Neuron (in vitro differentiated cells): ENCODE results near the gene KMT2B.
"Not testable (repeated sequence)": the region's sequence is repeated elsewhere in the genome, so short reads cannot be mapped to it uniquely, and the experiment has no call there.

Source experiments
- H2AFZ ChIP-seq: one replicate; pipeline ENCODE4 v1.6.1; 2013; ENCODE audit warnings: low read depth, mild to moderate bottlenecking, inconsistent platforms, low read length, moderate library complexity
- H3K27me3 ChIP-seq: one replicate; pipeline ENCODE4 v1.6.1; 2013; ENCODE audit warnings: low read length; ENCODE audit not compliant: insufficient read depth
- H3K36me3 ChIP-seq: one replicate; pipeline ENCODE4 v1.6.1; 2013; ENCODE audit warnings: low read length; ENCODE audit not compliant: insufficient read depth
- H3K4me1 ChIP-seq: one replicate; pipeline ENCODE4 v1.6.1; 2013; ENCODE audit warnings: low read length; ENCODE audit not compliant: insufficient read depth
- H3K4me3 ChIP-seq: 2 replicates; pipeline ENCODE4 v1.5.1; 2013; ENCODE audit warnings: mild to moderate bottlenecking, low read length, moderate library complexity
- H3K9me3 ChIP-seq: one replicate; pipeline ENCODE4 v1.6.1; 2013; ENCODE audit warnings: low read length

Gene KMT2B

DNA sequence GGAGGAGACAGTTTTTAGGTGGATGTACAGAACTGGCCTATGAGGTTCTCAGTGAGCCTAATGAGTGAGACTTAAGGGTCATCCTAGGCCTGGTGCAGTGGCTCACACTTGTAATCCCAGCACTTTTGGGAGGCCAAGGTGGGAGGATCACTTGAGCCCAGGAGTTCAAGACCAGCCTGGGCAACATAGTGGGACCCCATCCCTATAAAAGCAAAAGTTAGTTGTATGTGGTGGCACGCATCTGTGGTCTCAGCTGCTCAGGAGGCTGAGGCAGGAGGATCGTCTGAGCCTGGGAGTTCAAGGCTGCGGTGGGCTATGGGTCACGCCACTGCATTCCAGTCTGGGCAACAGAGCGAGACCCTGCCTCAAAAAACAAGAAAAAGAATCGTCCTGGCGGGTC, 6.3 kb downstream of the KMT2B start:
- not testable (repeated sequence) for H3K27me3 ChIP-seq, H3K4me3 ChIP-seq, H2AFZ ChIP-seq, H3K9me3 ChIP-seq, H3K4me1 ChIP-seq
- H3K36me3 ChIP-seq, result peaks cover 79% of the 10 kb centered on the region

GRCh38 chr19:35724560-35724959, 6.8 kb downstream of the KMT2B start:
- H3K9me3 ChIP-seq, result no peaks in the 10 kb centered on the region
- H3K4me1 ChIP-seq, result no peaks in the 10 kb centered on the region
- no peaks in the 10 kb centered on the region for H3K27me3 ChIP-seq
- no peak overlapping the region for H3K4me3 ChIP-seq
- no peak overlapping the region for H2AFZ ChIP-seq
- peaks cover 83% of the 10 kb centered on the region for H3K36me3 ChIP-seq

GRCh38 chr19:35725216-35725861, 7.5 kb downstream of the KMT2B start:
- no peaks in the 10 kb centered on the region for H3K9me3 ChIP-seq
- no peak overlapping the region for H3K4me3 ChIP-seq
- H3K4me1 ChIP-seq, result no peaks in the 10 kb centered on the region
- H3K27me3 ChIP-seq, result no peaks in the 10 kb centered on the region
- no peak overlapping the region for H2AFZ ChIP-seq
- H3K36me3 ChIP-seq, result peaks cover 85% of the 10 kb centered on the region

- peaks cover 91% of the 10 kb centered on the region for H3K36me3 ChIP-seq
Observed at GRCh38 chr19:35727053-35727955, 9.5 kb downstream of the KMT2B start.

DNA sequence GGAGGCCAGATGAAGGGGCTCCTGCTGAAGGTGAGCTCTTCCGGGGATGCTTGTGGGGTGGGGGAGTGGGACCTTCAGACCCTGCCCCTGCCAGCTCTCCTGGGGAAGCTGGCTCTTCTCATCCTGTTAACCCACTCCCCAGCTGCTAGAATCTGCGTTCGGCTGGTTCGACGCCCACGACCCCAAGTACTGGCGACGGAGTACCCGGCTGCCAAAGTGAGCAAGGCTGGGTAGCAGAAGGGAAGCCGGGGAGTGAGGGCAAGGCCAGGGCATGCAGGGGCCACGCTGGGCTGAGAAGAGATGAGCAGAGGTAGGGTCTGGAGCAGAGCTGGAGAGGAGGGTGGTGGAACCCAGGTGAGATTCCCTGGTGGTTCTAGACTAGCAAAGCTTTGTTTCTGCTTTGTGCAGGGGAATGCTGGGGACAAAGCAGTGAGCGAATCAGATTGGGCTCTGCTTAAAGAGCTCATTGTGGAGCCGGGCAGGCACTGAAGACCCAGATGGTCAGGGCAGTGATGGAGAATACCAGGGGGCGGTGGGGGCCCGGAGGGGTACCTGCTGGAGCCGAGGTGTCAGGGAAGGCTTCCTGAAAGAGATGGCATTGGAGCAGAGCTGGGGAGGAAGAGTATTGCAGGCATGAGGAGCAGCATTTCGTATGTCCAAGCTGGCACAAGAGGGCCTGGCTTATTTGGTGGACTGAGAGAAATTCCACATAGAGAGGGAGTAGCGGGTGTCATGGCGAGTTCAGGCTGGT, 10.3 kb downstream of the KMT2B start:
- no peak overlapping the region for H2AFZ ChIP-seq
- no peaks in the 10 kb centered on the region for H3K9me3 ChIP-seq
- H3K27me3 ChIP-seq, result no peaks in the 10 kb centered on the region
- H3K4me3 ChIP-seq, result no peak overlapping the region
- no peaks in the 10 kb centered on the region for H3K4me1 ChIP-seq
- peaks cover 86% of the 10 kb centered on the region for H3K36me3 ChIP-seq

More at GRCh38 chr19:35727053-35727955, 9.5 kb downstream of the KMT2B start:
- Histone ChIP-seq H3K9me3 (no peaks in the 10 kb centered on the region), H2AFZ (no peak overlapping the region), H3K4me1 (no peaks in the 10 kb centered on the region), H3K27me3 (no peaks in the 10 kb centered on the region), H3K4me3 (no peak overlapping the region)

- Histone ChIP-seq H3K4me1 (no peaks in the 10 kb centered on the region), H2AFZ (no peak overlapping the region), H3K27me3 (no peaks in the 10 kb centered on the region), H3K9me3 (no peaks in the 10 kb centered on the region), H3K4me3 (no peak overlapping the region), H3K36me3 (peaks cover 86% of the 10 kb centered on the region)
Observed at GRCh38 chr19:35729021-35729420, 11.2 kb downstream of the KMT2B start.

GRCh38 chr19:35729763-35730162, 12.0 kb downstream of the KMT2B start:
- Histone ChIP-seq H3K27me3 (no peaks in the 10 kb centered on the region), H3K4me1 (no peaks in the 10 kb centered on the region), H3K4me3 (no peak overlapping the region), H3K36me3 (peaks cover 86% of the 10 kb centered on the region), H3K9me3 (no peaks in the 10 kb centered on the region), H2AFZ (no peak overlapping the region)

DNA sequence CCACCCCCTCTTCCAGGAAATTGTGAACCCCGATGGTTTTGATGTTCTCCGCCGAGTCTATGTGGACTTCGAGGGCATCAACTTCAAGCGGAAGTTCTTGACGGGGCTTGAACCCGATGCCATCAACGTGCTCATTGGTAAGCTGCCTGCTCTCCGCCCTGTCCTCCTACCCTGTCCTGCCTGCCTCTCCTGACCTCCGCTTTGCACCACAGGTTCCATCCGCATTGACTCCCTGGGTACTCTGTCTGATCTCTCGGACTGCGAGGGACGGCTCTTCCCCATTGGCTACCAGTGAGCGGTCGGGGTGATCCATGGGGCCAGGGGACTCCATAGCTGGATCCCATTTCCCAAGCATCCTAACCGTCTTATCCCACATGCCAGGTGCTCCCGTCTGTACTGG, 12.5 kb downstream of the KMT2B start:
- Histone ChIP-seq H3K4me1 (no peaks in the 10 kb centered on the region), H3K27me3 (no peaks in the 10 kb centered on the region), H3K9me3 (no peaks in the 10 kb centered on the region), H3K4me3 (no peak overlapping the region), H3K36me3 (peaks cover 84% of the 10 kb centered on the region), H2AFZ (no peak overlapping the region)

DNA sequence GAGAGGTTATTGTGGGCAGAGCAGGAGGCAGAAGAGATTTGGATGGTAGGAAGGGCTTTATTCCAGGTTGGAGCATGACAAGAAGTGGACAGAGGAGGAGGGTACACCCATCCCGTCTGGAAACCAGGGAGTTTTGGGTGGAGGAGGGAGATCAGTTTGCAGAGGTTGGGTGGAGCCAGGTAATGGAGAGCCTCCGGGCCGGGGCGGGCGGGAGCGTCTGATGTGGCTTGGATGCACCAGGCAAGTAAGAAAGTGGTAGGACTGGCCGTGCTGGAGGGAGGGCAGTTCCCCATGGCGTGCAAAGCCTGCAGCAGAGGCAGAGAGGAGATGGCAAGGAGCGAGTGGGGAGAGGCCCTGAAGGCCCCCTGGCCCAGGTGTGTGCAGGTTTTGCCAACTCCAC, 13.6 kb downstream of the KMT2B start:
- H3K4me3 ChIP-seq, result no peak overlapping the region
- no peaks in the 10 kb centered on the region for H3K27me3 ChIP-seq
- no peak overlapping the region for H2AFZ ChIP-seq
- peaks cover 79% of the 10 kb centered on the region for H3K36me3 ChIP-seq
- H3K4me1 ChIP-seq, result no peaks in the 10 kb centered on the region
- no peaks in the 10 kb centered on the region for H3K9me3 ChIP-seq

DNA sequence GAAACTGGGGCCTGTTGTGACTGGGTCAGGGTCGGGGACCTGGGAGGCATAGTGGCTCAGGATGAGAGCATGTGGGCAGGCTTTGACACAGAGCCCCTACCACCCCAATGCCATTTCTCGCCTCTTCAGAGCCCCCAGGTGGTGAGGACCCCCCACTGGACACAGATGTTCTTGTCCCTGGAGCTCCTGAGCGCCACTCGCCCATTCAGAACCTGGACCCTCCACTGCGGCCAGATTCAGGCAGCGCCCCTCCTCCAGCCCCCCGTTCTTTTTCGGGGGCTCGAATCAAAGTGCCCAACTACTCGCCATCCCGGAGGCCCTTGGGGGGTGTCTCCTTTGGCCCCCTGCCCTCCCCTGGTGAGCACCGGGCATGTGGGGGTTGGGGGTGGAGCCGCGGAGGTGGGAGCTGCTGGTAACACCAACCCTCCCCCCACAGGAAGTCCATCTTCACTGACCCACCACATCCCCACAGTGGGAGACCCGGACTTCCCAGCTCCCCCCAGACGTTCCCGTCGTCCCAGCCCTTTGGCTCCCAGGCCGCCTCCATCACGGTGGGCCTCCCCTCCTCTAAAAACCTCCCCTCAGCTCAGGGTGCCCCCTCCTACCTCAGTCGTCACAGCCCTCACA, 14.1 kb downstream of the KMT2B start:
- Histone ChIP-seq H3K4me3 (no peak overlapping the region), H2AFZ (no peak overlapping the region), H3K9me3 (no peaks in the 10 kb centered on the region), H3K4me1 (no peaks in the 10 kb centered on the region), H3K36me3 (peaks cover 84% of the 10 kb centered on the region), H3K27me3 (no peaks in the 10 kb centered on the region)

DNA sequence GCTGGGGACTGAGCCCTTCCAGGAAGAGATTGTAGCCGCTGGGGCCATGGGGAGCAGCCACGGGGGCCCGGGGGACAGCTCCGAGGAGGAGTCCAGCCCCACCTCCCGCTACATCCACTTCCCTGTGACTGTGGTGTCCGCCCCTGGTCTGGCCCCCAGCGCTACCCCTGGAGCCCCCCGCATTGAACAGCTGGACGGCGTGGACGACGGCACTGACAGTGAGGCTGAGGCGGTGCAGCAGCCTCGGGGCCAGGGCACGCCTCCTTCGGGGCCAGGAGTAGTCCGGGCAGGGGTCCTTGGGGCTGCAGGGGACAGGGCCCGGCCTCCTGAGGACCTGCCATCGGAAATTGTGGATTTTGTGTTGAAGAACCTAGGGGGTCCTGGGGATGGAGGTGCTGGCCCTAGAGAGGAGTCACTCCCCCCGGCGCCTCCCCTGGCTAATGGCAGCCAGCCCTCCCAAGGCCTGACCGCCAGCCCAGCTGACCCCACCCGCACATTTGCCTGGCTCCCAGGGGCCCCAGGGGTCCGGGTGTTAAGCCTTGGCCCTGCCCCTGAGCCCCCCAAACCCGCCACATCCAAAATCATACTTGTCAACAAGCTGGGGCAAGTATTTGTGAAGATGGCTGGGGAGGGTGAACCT, 14.9 kb downstream of the KMT2B start:
- H2AFZ ChIP-seq, result no peak overlapping the region

DNA sequence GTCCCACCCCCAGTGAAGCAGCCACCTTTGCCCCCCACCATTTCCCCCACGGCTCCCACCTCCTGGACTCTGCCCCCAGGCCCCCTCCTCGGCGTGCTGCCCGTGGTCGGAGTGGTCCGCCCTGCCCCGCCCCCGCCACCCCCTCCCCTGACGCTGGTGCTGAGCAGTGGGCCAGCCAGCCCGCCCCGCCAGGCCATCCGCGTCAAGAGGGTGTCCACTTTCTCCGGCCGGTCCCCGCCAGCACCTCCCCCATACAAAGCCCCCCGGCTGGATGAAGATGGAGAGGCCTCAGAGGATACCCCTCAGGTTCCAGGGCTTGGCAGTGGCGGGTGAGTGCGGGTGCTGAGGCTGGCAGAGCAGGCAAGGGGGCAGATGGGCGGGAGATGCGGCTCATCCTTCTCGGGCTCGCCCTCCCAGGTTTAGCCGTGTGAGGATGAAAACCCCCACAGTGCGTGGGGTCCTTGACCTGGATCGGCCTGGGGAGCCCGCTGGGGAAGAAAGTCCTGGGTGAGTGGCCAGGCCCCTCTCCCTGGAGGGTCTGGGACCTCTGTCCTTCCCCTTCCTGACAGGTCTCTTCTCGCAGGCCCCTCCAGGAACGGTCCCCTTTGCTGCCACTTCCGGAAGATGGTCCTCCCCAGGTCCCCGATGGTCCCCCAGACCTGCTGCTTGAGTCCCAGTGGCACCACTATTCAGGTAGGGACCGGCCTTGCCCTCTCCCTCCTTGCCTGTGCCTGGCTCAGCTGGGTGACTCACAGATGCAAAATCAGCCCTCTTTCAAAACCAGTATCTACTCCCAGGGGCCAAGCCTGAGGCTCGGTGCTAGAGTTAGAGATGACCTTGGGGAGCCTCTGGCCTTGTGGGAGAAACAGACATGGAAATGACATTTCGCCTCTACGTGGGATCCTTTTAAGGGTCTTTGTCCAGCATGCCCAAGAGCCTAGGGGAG, 15.7 kb downstream of the KMT2B start:
- H3K4me3 ChIP-seq, result no peak overlapping the region
- H3K27me3 ChIP-seq, result no peaks in the 10 kb centered on the region
- H3K4me1 ChIP-seq, result no peaks in the 10 kb centered on the region
- no peak overlapping the region for H2AFZ ChIP-seq
- H3K36me3 ChIP-seq, result peaks cover 83% of the 10 kb centered on the region
- no peaks in the 10 kb centered on the region for H3K9me3 ChIP-seq

More for the DNA sequence above, 14.9 kb downstream of the KMT2B start:
- Histone ChIP-seq H3K27me3 (no peaks in the 10 kb centered on the region), H3K36me3 (peaks cover 82% of the 10 kb centered on the region), H3K4me3 (no peak overlapping the region), H3K4me1 (no peaks in the 10 kb centered on the region), H3K9me3 (no peaks in the 10 kb centered on the region)
